Activated naive CD4-positive, alpha-beta T cell treated with anti-CD3 and anti-CD28 coated beads, Interleukin-2, amount 10 ng/mL, durations not matched to agents 7 days and 5 days (primary cell): ENCODE results near the gene SRRM3.
"Not testable (repeated sequence)": the region's sequence is repeated elsewhere in the genome, so short reads cannot be mapped to it uniquely, and the experiment has no call there.

Source experiments
- CTCF ChIA-PET: fragments of 350-600 bp; sonication (Branson Sonifier 250); formaldehyde crosslinking; loops from one replicate; lab custom pipeline; 2021; ENCODE audit warnings: antibody characterized with exemption; lab: Charles Lee
- DNase-seq: peaks from one replicate; pipeline ENCODE4 v3.0.0-alpha.2; 2020
- H3K27ac Mint-ChIP-seq: one replicate; pipeline ENCODE4 v1.8.0; 2021; ENCODE audit warnings: mild to moderate bottlenecking, moderate library complexity, mixed read lengths
- H3K27me3 Mint-ChIP-seq: one replicate; pipeline ENCODE4 v1.8.0; 2021; ENCODE audit warnings: mild to moderate bottlenecking, mixed read lengths
- H3K36me3 Mint-ChIP-seq: one replicate; pipeline ENCODE4 v1.8.0; 2021; ENCODE audit warnings: mixed read lengths
- H3K4me1 Mint-ChIP-seq: one replicate; pipeline ENCODE4 v1.8.0; 2021; ENCODE audit warnings: mixed read lengths
- H3K4me3 Mint-ChIP-seq: one replicate; pipeline ENCODE4 v1.8.0; 2021; ENCODE audit warnings: mild to moderate bottlenecking, moderate library complexity, mixed read lengths
- H3K9me3 Mint-ChIP-seq: one replicate; pipeline ENCODE4 v1.8.0; 2021; ENCODE audit warnings: mixed read lengths

Gene SRRM3

DNA sequence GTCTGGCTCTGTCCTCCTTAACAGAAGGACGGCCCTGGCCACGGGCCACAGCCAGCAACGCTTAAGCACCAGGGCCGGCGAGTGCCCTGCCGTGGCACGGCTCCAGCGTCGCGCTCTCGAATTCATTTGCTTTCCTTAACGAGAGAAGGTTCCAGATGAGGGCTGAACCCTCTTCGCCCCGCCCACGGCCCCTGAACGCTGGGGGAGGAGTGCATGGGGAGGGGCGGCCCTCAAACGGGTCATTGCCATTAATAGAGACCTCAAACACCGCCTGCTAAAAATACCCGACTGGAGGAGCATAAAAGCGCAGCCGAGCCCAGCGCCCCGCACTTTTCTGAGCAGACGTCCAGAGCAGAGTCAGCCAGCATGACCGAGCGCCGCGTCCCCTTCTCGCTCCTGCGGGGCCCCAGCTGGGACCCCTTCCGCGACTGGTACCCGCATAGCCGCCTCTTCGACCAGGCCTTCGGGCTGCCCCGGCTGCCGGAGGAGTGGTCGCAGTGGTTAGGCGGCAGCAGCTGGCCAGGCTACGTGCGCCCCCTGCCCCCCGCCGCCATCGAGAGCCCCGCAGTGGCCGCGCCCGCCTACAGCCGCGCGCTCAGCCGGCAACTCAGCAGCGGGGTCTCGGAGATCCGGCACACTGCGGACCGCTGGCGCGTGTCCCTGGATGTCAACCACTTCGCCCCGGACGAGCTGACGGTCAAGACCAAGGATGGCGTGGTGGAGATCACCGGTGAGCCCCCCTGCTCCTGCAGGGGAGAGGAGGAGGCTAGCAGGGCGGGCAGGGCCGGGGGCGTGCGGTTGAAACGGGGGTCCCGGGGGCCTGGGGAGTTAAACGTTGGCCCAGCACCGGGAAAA lies 100.9 kb downstream of the SRRM3 start, which contains the start of gene HSPB1:
Gene HSPB1 (plus strand): TSS at position 327 of the 855 bp plus-strand sequence. CDS start 40 bp downstream, at position 367.
- CTCF ChIA-PET, result interaction anchor here (0.8 to 6.5 kb wide), 5 partner anchors 11 to 133 kb away, joined by 3 to 33 read pairs (median 5); no protein-coding TSS in a partner anchor
- DNase-seq, result peak; percentile 68

DNA sequence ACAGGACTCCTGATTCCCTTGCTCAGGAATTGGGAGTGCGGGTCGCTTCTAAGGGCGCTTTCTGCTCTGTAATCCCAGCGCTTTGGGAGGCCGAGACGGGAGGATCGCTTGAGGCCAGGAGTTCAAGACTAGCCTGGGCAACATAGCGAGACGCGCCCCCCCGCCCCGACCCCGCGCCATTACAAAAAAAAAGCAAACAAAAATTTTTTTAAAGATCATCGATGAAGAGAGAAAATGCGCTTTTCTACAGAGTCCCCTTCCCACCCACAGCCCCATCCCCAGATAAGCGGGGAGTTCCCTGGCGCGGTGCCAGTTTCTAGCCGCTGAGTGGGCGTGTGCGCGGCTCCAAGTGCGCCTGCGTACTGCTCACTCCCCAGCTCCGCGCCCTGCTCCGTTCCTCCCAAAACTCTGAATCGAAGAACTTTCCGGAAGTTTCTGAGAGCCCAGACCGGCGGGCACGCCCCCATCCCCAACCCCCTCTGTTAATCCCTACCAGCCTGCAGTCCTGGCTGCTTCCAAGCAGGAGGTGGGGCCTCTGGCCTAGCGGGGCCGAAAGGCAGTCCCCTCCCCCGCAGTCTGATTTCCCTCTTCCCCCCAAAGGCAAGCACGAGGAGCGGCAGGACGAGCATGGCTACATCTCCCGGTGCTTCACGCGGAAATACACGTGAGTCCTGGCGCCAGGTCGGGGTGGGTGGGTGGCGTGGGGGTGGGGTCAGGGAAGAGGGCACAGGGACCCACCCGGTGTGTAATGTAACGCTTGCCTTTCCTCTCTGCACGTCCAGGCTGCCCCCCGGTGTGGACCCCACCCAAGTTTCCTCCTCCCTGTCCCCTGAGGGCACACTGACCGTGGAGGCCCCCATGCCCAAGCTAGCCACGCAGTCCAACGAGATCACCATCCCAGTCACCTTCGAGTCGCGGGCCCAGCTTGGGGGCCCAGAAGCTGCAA lies 101.8 kb downstream of the SRRM3 start:
- Mint-ChIP-seq H3K27me3 (peaks cover 53% of the 10 kb centered on the region), H3K36me3 (peaks cover 1% of the 10 kb centered on the region), H3K9me3 (no peaks in the 10 kb centered on the region), H3K4me3 (peak overlapping the region; percentile 85), H3K27ac (peak overlapping the region; percentile 76), H3K4me1 (peaks cover 21% of the 10 kb centered on the region)
- peak; percentile 81 for DNase-seq
- CTCF ChIA-PET, result interaction anchor here (1.0 to 6.5 kb wide), 4 partner anchors 11 to 134 kb away, joined by 3 to 33 read pairs (median 16); no protein-coding TSS in a partner anchor

More for the DNA sequence above, 100.9 kb downstream of the SRRM3 start, which contains the start of gene HSPB1:
- Mint-ChIP-seq H3K9me3 (no peaks in the 10 kb centered on the region), H3K4me1 (peaks cover 21% of the 10 kb centered on the region), H3K27me3 (peaks cover 59% of the 10 kb centered on the region), H3K4me3 (peak within 1 kb of the TSS; percentile 85), H3K36me3 (peaks cover 1% of the 10 kb centered on the region), H3K27ac (peak within 1 kb of the TSS; percentile 76)

DNA sequence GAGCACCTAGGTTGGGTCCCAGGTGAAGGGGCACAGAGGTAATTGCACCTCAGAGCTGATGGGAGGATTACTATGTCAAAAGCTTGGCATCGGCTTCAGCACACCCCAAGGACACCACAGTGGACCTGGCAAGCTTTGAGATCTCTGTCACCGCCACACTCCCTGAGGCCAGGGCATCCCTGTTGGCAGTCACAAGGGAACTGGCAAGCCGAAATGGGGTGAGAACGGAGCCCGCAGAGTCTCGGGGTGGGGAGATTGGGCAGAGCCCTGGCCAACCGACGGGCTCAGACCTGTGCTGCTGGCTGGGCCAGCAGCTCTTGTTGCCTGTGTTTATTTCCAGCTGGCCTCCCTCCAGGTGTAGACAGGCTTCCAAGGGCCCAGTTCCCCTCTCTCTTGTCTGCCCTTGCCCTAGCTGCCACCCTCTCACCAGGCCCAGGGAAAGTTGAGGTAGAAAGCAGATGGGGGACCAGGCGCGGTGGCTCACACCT lies 103.2 kb downstream of the SRRM3 start:
- H3K9me3 Mint-ChIP-seq, result no peaks in the 10 kb centered on the region
- peaks cover 21% of the 10 kb centered on the region for H3K4me1 Mint-ChIP-seq
- H3K27me3 Mint-ChIP-seq, result peaks cover 40% of the 10 kb centered on the region
- peak overlapping the region; percentile 85 for H3K4me3 Mint-ChIP-seq
- CTCF ChIA-PET, result interaction anchor here (3.5 to 6.5 kb wide), 2 partner anchors 10 to 13 kb away, joined by 26 to 33 read pairs; no protein-coding TSS in a partner anchor
- no peak overlapping the region for H3K27ac Mint-ChIP-seq
- peaks cover 1% of the 10 kb centered on the region for H3K36me3 Mint-ChIP-seq
- DNase-seq, result no peak

DNA sequence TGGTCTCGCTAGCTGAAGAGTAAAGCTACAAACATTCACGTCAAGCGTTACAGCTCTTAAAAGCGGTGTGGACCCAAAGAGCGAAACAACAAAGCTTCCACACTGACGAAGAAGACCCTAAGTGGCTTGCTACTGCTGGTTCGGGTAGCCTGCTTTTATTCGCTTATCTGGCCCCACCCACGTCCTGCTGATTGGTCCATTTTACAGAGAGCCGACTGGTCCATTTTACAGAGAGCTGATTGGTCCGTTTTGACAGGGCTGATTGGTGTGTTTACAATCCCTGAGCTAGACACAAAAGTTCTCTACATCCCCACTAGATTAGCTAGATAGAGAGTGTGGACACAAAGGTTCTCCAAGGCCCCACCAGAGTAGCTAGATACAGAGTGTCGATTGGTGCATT lies 107.2 kb downstream of the SRRM3 start:
- not testable (repeated sequence) for DNase-seq, H3K4me3 Mint-ChIP-seq, H3K27ac Mint-ChIP-seq, H3K36me3 Mint-ChIP-seq, H3K9me3 Mint-ChIP-seq
- peaks cover 12% of the 10 kb centered on the region for H3K27me3 Mint-ChIP-seq
- peaks cover 12% of the 10 kb centered on the region for H3K4me1 Mint-ChIP-seq
- CTCF ChIA-PET, result interaction anchor here (0.9 to 1.2 kb wide), 2 partner anchors 8 to 130 kb away, joined by 3 read pairs; no protein-coding TSS in a partner anchor

DNA sequence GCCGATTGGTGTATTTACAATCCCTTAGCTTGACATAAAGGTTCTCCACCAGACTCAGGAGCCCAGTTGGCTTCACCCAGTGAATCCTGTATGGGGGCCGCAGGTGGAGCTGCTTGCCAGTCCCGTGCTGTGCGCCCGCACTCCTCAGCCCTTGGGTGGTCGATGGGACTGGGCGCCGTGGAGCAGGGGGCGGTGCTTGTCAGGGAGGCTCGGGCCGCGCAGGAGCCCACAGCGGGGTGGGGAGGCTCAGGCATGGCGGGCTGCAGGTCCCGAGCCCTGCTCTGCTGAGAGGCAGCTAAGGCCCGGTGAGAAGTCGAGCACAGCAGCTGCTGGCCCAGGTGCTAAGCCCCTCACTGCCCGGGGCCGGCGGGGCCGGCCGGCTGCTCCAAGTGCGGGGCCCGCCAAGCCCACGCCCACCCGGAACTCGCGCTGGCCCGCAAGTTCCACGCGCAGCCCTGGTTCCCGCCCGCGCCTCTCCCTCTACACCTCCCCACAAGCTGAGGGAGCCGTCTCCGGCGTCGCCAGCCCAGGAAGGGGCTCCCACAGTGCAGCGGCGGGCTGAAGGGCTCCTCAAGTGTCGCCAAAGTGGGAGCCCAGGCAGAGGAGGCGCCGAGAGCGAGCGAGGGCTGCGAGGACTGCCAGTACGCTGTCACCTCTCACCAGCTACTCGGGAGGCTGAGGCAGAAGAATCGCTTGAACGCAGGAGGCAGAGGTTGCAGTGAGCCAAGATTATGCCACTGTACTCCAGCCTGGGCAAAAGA lies 107.8 kb downstream of the SRRM3 start:
- peaks cover 12% of the 10 kb centered on the region for H3K4me1 Mint-ChIP-seq
- peaks cover 15% of the 10 kb centered on the region for H3K27me3 Mint-ChIP-seq
- not testable (repeated sequence) for DNase-seq, H3K27ac Mint-ChIP-seq, H3K4me3 Mint-ChIP-seq, H3K36me3 Mint-ChIP-seq, H3K9me3 Mint-ChIP-seq
- CTCF ChIA-PET, result interaction anchor here (1.2 kb wide), 1 partner anchor 9 kb away, joined by 3 read pairs; no protein-coding TSS in a partner anchor

DNA sequence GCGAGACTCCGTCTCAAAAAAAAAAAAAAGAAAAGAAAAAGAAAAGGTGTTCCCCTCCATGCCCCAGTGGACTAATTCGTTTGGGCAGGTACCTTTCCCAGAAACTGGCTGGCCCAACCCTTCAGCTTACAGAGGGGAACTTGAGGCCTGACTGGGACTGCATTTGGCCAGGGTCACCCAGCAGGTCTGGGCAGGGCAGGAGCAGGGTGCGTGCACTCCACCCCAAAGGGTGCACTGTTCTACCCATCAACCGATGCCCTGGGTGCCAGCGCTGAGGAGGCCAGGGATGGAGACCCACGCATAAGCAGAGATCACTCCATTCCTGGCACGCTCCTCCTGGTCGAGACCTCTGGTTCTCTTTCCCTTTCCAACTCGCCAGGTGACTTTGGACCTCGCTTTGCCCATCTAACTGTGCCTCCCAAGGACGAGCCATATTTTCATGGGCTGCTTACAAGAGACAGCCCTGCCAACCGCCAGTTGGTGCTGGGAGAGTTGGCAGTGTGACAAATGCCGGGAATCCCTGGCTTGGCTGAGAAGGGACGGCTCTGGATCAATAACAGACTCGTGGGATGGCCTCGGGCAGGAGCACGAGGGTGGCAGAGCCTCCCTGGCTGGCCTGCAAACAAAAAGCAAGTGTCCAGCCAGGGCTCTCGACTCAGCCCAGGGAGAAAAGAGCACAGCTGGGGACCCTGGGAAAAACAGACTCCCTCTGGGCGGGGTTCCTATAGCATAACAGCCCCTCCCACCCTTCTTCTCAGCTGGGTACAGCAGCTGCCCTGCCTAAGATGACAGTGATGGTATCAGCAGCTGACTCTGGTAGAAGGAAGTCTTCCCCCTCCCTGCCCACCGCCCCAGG lies 108.6 kb downstream of the SRRM3 start:
- CTCF ChIA-PET, result interaction anchor here (1.0 to 5.6 kb wide), 2 partner anchors 19 to 133 kb away, joined by 3 to 73 read pairs; no protein-coding TSS in a partner anchor
- Mint-ChIP-seq H3K27me3 (peaks cover 15% of the 10 kb centered on the region), H3K36me3 (no peaks in the 10 kb centered on the region), H3K27ac (no peak overlapping the region), H3K4me3 (no peak overlapping the region), H3K9me3 (no peaks in the 10 kb centered on the region), H3K4me1 (peaks cover 12% of the 10 kb centered on the region)
- DNase-seq, result no peak

DNA sequence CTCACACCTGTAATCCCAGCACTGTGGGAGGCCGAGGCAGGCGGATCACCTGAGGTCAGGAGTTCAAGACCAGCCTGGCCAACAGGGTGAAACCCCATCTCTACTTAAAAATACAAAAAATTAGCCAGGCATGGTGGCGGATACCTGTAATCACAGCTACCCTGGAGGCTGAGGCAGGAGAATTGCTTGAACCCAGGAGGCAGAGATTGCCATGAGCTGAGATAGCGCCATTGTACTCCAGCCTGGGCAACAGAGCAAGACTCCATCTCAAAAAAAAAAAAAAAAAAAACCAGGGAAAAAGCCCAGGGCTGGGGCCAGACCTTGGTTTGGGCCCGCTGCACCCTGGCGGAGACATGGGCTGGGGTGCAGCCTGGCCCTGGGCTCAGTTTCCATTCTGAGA lies 110.1 kb downstream of the SRRM3 start:
- H3K9me3 Mint-ChIP-seq, H3K4me3 Mint-ChIP-seq, H3K27ac Mint-ChIP-seq, H3K36me3 Mint-ChIP-seq, DNase-seq: not testable (repeated sequence)
- H3K4me1 Mint-ChIP-seq, result peaks cover 12% of the 10 kb centered on the region
- peaks cover 15% of the 10 kb centered on the region for H3K27me3 Mint-ChIP-seq
- CTCF ChIA-PET, result interaction anchor here (2.4 to 5.6 kb wide), 2 partner anchors 14 to 134 kb away, joined by 10 to 73 read pairs; no protein-coding TSS in a partner anchor

DNA sequence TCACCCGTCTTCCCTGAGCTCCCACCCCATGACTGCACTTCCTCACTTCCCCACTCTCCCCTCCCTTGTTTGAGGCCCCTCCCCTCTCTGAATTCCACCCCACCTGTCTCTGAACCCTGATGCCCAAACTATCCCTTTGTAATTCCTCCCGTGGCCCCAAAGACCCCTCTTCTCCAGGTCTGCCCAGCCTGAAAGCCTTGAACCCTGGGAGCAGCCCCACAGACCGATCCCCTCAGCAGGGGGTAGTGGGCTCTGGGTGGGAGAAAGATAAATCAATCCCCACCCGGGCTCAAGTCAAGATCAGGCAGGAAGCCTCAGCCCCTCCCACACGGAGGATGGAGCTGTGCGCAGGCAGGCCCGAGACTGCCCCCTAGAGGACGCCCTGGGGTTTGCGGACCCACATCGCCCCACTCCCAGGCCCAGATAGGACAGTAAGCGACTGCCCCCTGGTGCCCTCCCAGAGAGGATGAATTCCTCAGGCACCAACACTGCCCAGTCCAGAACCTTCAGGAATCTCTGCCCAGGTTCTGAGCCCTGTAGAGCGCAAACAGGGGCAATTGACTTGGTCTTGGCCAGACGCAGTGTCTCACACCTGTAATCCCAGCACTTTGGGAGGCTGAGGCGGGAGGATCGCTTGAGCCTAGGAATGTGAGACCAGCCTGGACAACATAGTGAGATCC lies 112.5 kb downstream of the SRRM3 start:
- DNase-seq, result peak; percentile 97
- Mint-ChIP-seq H3K4me3 (no peak overlapping the region), H3K4me1 (peaks cover 28% of the 10 kb centered on the region), H3K27ac (no peak overlapping the region), H3K36me3 (peaks cover 6% of the 10 kb centered on the region), H3K9me3 (no peaks in the 10 kb centered on the region), H3K27me3 (peaks cover 15% of the 10 kb centered on the region)
- CTCF ChIA-PET, result interaction anchor here (0.5 to 5.6 kb wide), 33 partner anchors 11 to 451 kb away, joined by 3 to 73 read pairs (median 4); partner anchors contain the start of genes HSPB1 and YWHAG

DNA sequence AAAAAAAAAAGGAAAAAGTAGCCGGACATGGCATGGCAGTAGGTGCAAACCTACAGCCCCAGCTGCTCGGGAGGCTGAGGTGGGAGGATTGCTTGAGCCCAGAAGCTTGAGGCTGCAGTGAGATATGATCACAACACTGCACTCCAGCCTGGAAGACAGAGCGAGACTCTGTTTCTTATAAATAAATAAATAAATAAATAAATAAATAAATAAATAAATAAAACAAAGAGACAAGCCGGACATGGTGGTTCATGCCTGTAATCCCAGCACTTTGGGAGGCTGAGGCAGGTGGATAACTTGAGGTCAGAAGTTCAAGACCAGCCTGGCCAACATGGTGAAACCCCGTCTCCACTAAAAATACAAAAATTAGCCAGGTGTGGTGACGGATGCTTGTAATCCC lies 113.0 kb downstream of the SRRM3 start:
- H3K27me3 Mint-ChIP-seq, result peaks cover 15% of the 10 kb centered on the region
- H3K9me3 Mint-ChIP-seq, H3K27ac Mint-ChIP-seq, H3K36me3 Mint-ChIP-seq, H3K4me3 Mint-ChIP-seq, DNase-seq: not testable (repeated sequence)
- peaks cover 31% of the 10 kb centered on the region for H3K4me1 Mint-ChIP-seq
- CTCF ChIA-PET, result interaction anchor here (0.6 to 5.6 kb wide), 22 partner anchors 11 to 452 kb away, joined by 3 to 73 read pairs (median 4); partner anchors contain the start of genes HSPB1 and YWHAG

DNA sequence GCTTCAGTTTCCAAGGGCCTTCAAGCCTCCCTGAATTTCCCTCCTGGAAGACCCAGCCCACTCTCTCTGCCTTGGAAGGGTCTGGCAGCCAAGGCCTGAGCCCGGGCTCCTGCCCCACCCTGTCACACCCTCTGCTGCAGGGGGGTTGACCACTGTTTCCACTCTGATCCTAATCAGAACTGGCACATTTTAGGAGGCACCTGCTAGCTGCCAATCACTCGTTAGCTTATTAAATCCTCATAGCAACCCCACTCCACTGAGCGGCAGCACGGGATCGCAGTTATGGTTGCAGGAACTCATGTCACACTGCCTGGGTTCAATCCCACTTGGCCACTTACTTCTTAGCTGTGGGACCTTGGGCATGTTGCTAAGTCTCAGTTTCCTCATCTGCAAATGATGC lies 113.7 kb downstream of the SRRM3 start:
- Mint-ChIP-seq H3K27ac (peak overlapping the region; percentile 62), H3K9me3 (no peaks in the 10 kb centered on the region), H3K36me3 (peaks cover 9% of the 10 kb centered on the region), H3K4me3 (no peak overlapping the region), H3K27me3 (peaks cover 11% of the 10 kb centered on the region), H3K4me1 (peaks cover 34% of the 10 kb centered on the region)
- CTCF ChIA-PET, result interaction anchor here (0.8 to 5.6 kb wide), 12 partner anchors 12 to 295 kb away, joined by 3 to 73 read pairs (median 6); partner anchors contain the start of genes HSPB1 and YWHAG
- DNase-seq, result peak; percentile 26

DNA sequence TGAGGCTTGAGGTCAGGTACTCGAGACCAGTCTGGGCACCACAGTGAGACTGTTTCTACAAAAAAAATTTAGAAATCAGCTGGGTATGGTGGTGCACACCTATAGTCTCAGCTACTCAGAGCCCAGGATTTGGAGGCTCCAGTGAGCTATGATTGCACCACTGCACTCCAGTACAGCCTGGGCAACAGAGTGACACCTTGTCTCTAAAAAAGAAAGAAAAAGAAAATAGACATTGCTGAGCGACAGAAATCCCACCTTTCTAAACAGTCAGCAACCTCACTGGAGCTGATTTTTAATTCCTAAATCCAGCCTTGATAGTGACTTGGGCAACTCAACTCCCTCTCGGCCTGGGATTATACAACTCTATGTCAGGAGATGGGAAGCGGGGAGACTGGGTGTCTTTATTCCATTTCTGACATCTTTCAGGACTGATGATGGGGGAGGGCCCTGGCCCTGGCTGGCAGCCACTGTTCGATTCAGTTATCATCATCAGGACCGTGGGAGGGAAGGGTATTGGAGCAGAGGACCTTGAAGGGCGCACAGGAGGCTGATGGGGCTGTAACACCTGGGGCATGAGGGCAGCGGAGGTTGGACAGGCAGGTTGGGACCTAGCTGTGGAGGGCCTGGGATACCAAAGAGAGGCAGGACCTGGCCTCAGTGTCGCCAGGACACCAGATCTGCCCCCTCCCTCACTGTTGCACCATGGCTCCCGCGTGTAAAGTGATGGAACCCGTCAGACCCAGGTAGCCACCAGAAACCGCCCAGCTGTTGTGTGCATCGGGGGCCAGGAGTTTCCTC lies 115.5 kb downstream of the SRRM3 start:
- Mint-ChIP-seq H3K27ac (peak overlapping the region; percentile 98), H3K9me3 (no peaks in the 10 kb centered on the region), H3K4me3 (peak overlapping the region; percentile 92), H3K4me1 (peaks cover 34% of the 10 kb centered on the region), H3K27me3 (peaks cover 6% of the 10 kb centered on the region), H3K36me3 (peaks cover 12% of the 10 kb centered on the region)
- no peak for DNase-seq
- CTCF ChIA-PET, result interaction anchor here (0.7 to 3.7 kb wide), 8 partner anchors 14 to 150 kb away, joined by 3 to 28 read pairs (median 8); partner anchors contain the start of gene YWHAG
